Kidney (tissue), 14 donors: Measurements from ENCODE around the gene ZNF592. TPM values are rescaled to one million over a fixed set of nuclear protein-coding genes. Genes with fewer than 3 reads are reported as not detected.

Experiments used
- DNase-seq, 5 donors: peaks; one replicate each; pipeline ENCODE4 v3.0.0-alpha.2; 2013 to 2020
- FAIRE-seq: peaks from 2 replicates; lab custom pipeline; 2012; peaks lifted over from hg19 to GRCh38; lab: Jason Lieb, UNC
- H3K27ac ChIP-seq, 2 donors: one replicate each; pipeline ENCODE4 v1.7.0; 2013; ENCODE audit warnings: low read depth in 2 of 2, low read length in 2 of 2, inconsistent platforms in 1 of 2
- H3K27me3 ChIP-seq: one replicate; pipeline ENCODE4 v1.7.1; 2013; ENCODE audit warnings: low read length, inconsistent platforms; ENCODE audit not compliant: control insufficient read depth, insufficient read depth
- H3K36me3 ChIP-seq, 3 donors: one replicate each; pipeline versions ENCODE4 v1.7.0 to v1.7.1; 2013; ENCODE audit warnings: low read length in 3 of 3, control low read depth in 1 of 3, inconsistent platforms in 1 of 3; ENCODE audit not compliant: insufficient read depth in 3 of 3, control insufficient read depth in 2 of 3
- H3K4me1 ChIP-seq, 3 donors: one replicate each; pipeline versions ENCODE4 v1.7.0 to v1.7.1; 2013; ENCODE audit warnings: low read length in 3 of 3, inconsistent platforms in 1 of 3, low read depth in 1 of 3; ENCODE audit not compliant: control insufficient read depth in 2 of 3, insufficient read depth in 2 of 3
- H3K4me3 ChIP-seq, 3 donors: one replicate each; pipeline versions ENCODE4 v1.7.0 to v1.8.1; 2013; ENCODE audit warnings: low read length in 3 of 3, control low read depth in 1 of 3, inconsistent platforms in 1 of 3
- H3K9ac ChIP-seq, 3 donors: one replicate each; pipeline versions ENCODE4 v1.7.0 to v1.7.1; 2013; ENCODE audit warnings: low read length in 3 of 3, control low read depth in 1 of 3, inconsistent platforms in 1 of 3
- H3K9me3 ChIP-seq, 3 donors: one replicate each; pipeline versions ENCODE4 v1.7.0 to v1.7.1; 2013; ENCODE audit warnings: low read length in 3 of 3, control low read depth in 1 of 3, inconsistent platforms in 1 of 3; ENCODE audit not compliant: control insufficient read depth in 2 of 3, insufficient read depth in 1 of 3
- intact Hi-C: fragments of 100-400 bp; cut with DNase I; formaldehyde crosslinking; loops from one replicate; pipeline ENCODE4 v1.11.1; 2022
- polyA plus RNA-seq: library from polyadenylated mRNA; stranded (reverse); fragments of 350-450 nt; fragmentation: Illumina TruSeq; extraction: RNeasy Lipid Tissue Mini Kit (QIAGEN cat#74804); gene quantifications from one replicate; pipeline ENCODE4 v1.2.3, GENCODE V29; 2014; ENCODE audit warnings: low read depth, low replicate concordance; ENCODE audit not compliant: insufficient read depth
- total RNA-seq: library from RNA; stranded (reverse); fragmentation: NEBNext Ultra II Directional; extraction: Animal tissue kit (Norgen Biotek cat#: 25700); gene quantifications from one replicate; pipeline ENCODE4 v1.2.1, GENCODE V29; 2021
- TF ChIP-seq, protein P1 (sequence below): IDR thresholded peaks from 3 replicates; pipeline ENCODE4 v1.5.1; 2012; ENCODE audit warnings: mild to moderate bottlenecking, moderate library complexity, borderline replicate concordance; ENCODE audit not compliant: insufficient read depth; ENCODE audit errors: extremely low read depth
- donor health status: control.
- donor health status: control.
- donor health status: control.
- donor health status: control.
- donor health status: control.
- donor health status: DM: yes; HTN: yes; CAD: no.
- donor health status: Normal renal cell carcinoma (clear cell type).

The ZNF592 gene
- total and polyA plus RNA-seq, 2 donors from 2014 or later: 6.9 to 31.6 TPM

GRCh38 chr15:84834969-84835368 lies 86.6 kb downstream of the ZNF592 start:
- Histone ChIP-seq H3K36me3 (no peaks in the 10 kb centered on the region), H3K27ac (no peak overlapping the region), H3K4me1 (peaks cover 0 to 14% (median 5%) of the 10 kb centered on the region in 3 donors), H3K4me3 (no peak overlapping the region), H3K9ac (no peak overlapping the region), H3K27me3 (no peaks in the 10 kb centered on the region), H3K9me3 (no peaks in the 10 kb centered on the region)
- FAIRE-seq (no peak), DNase-seq (no peak)
- intact Hi-C loops: no loop called here
- TF ChIP-seq, protein P1, sequence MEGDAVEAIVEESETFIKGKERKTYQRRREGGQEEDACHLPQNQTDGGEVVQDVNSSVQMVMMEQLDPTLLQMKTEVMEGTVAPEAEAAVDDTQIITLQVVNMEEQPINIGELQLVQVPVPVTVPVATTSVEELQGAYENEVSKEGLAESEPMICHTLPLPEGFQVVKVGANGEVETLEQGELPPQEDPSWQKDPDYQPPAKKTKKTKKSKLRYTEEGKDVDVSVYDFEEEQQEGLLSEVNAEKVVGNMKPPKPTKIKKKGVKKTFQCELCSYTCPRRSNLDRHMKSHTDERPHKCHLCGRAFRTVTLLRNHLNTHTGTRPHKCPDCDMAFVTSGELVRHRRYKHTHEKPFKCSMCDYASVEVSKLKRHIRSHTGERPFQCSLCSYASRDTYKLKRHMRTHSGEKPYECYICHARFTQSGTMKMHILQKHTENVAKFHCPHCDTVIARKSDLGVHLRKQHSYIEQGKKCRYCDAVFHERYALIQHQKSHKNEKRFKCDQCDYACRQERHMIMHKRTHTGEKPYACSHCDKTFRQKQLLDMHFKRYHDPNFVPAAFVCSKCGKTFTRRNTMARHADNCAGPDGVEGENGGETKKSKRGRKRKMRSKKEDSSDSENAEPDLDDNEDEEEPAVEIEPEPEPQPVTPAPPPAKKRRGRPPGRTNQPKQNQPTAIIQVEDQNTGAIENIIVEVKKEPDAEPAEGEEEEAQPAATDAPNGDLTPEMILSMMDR: no peak

GRCh38 chr15:84835661-84836337 lies 87.4 kb downstream of the ZNF592 start:
- Histone ChIP-seq H3K9ac (no peak overlapping the region), H3K36me3 (no peaks in the 10 kb centered on the region), H3K27ac (no peak overlapping the region), H3K27me3 (no peaks in the 10 kb centered on the region), H3K9me3 (no peaks in the 10 kb centered on the region), H3K4me3 (no peak overlapping the region), H3K4me1 (peaks cover 0 to 20% (median 14%) of the 10 kb centered on the region in 3 donors)
- FAIRE-seq (no peak), DNase-seq (no peak)
- TF ChIP-seq, protein P1: no peak
- intact Hi-C loops: no loop called here

DNA sequence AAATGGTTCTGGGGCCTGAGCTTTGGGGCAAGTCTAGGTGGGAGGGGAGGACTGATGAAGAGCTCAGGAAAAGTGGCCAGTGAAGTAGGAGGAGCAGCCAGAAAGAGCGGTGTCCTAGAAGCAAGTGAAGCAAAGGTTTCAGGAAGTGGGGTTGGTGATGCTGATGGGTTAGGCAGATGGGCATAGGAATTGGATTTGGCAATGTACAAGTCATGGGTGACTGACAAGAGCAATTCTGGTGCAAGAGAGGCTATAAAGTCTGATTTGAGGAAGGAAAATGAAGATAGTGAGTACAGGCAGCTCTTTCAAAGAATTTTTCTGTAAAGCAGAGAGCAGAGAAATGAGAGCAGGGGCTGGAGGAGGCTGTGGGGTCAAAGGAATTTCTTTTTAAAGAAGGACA lies 88.5 kb downstream of the ZNF592 start:
- no peak for DNase-seq
- Histone ChIP-seq H3K27me3 (no peaks in the 10 kb centered on the region), H3K9ac (no peak overlapping the region), H3K9me3 (no peaks in the 10 kb centered on the region), H3K4me1 (peaks cover 0 to 26% (median 19%) of the 10 kb centered on the region in 3 donors), H3K36me3 (no peaks in the 10 kb centered on the region), H3K4me3 (no peak overlapping the region), H3K27ac (no peak overlapping the region)
- TF ChIP-seq, protein P1: no peak
- intact Hi-C loops: no loop called here
- no peak for FAIRE-seq

GRCh38 chr15:84839714-84840113 lies 91.3 kb downstream of the ZNF592 start:
- intact Hi-C loops: no loop called here
- TF ChIP-seq, protein P1: no peak
- FAIRE-seq: no peak

More at GRCh38 chr15:84839714-84840113, 91.3 kb downstream of the ZNF592 start:
- Histone ChIP-seq H3K4me3 (no peak overlapping the region), H3K36me3 (no peaks in the 10 kb centered on the region), H3K9me3 (no peaks in the 10 kb centered on the region), H3K9ac (peak overlapping the region in 1 of 3 donors; percentile 78), H3K27ac (peak overlapping the region; percentile 97 to 98), H3K27me3 (no peaks in the 10 kb centered on the region), H3K4me1 (peaks cover 0 to 24% (median 16%) of the 10 kb centered on the region in 3 donors)
- no peak for DNase-seq
